ENCODE measurements around the gene TMUB1.

Gene TMUB1

GRCh38 chr7:151038951-151039849 lies 44.1 kb downstream of the TMUB1 start:
- H2AK5ac ChIP-seq (ENCODE audit: low read depth, low read length), result no peak overlapping the region
- peaks cover 0 to 9% of the 10 kb centered on the region in 2 donors for H3K4me1 ChIP-seq (ENCODE audit: control insufficient read depth in 2 of 2, insufficient read depth in 1 of 2, low read depth in 1 of 2, low read length in 2 of 2)
- H3K23ac ChIP-seq (ENCODE audit: low read depth, low read length, poor library complexity), result peak overlapping the region; percentile 70
- no peaks in the 10 kb centered on the region for H3K27me3 ChIP-seq (ENCODE audit: control insufficient read depth in 3 of 3, insufficient read depth in 3 of 3, low read depth in 1 of 3, low read length in 3 of 3)
- peak overlapping the region; percentile 22 for H2AFZ ChIP-seq (ENCODE audit: low read length)
- no peaks in the 10 kb centered on the region for H3K79me1 ChIP-seq (ENCODE audit: low read depth, low read length)
- H2BK15ac ChIP-seq (ENCODE audit: low read length), result no peak overlapping the region
- no peak overlapping the region for H3K27ac ChIP-seq (replicated peaks; ENCODE audit: low read length)
- no peak overlapping the region for H2BK120ac ChIP-seq (ENCODE audit: low read depth, low read length)
- no peak overlapping the region for H3K4me2 ChIP-seq (ENCODE audit: insufficient read depth, low read length, poor library complexity, severe bottlenecking)
- H3K9me3 ChIP-seq (replicated peaks in 1 of 2; ENCODE audit: control insufficient read depth in 2 of 2, insufficient read depth in 1 of 2, low read depth in 1 of 2, low read length in 2 of 2), result no peaks in the 10 kb centered on the region
- no peak for DNase-seq (ENCODE audit: low spot score)
- no peak overlapping the region for H3K18ac ChIP-seq (ENCODE audit: low read length)
- no CpG with 5 or more reads among the region's 12 CpGs for WGBS, 2 donors (ENCODE audit: extremely low coverage in 2 of 2, insufficient read length in 2 of 2, insufficient replicate concordance in 1 of 2)
- H3K9ac ChIP-seq (ENCODE audit: low read depth, low read length, poor library complexity), result no peak overlapping the region
- no peak overlapping the region for H2BK12ac ChIP-seq (ENCODE audit: low read length)
- H4K8ac ChIP-seq (ENCODE audit: low read depth, low read length), result peak overlapping the region; percentile 17
- no peak overlapping the region for H2BK5ac ChIP-seq (ENCODE audit: low read length)
- no peak overlapping the region for H3K4me3 ChIP-seq (ENCODE audit: low read length in 2 of 2)
- peak overlapping the region; percentile 71 for H3K14ac ChIP-seq (ENCODE audit: low read length)
- H3K4ac ChIP-seq (ENCODE audit: low read length), result no peak overlapping the region
- no peak overlapping the region for H4K91ac ChIP-seq (ENCODE audit: low read depth, low read length, poor library complexity)
- H3K36me3 ChIP-seq (replicated peaks in 1 of 2; ENCODE audit: control insufficient read depth in 2 of 2, insufficient read depth in 2 of 2, low read length in 2 of 2), result peaks cover 13 to 31% of the 10 kb centered on the region in 2 donors

GRCh38 chr7:151035902-151036301 lies 47.4 kb downstream of the TMUB1 start:
- WGBS, 2 donors (ENCODE audit: extremely low coverage in 2 of 2, insufficient read length in 2 of 2, insufficient replicate concordance in 1 of 2), result no CpG with 5 or more reads among the region's 17 CpGs

GRCh38 chr7:151035026-151035717 lies 48.1 kb downstream of the TMUB1 start:
- no peak for DNase-seq (ENCODE audit: low spot score)

More at GRCh38 chr7:151035902-151036301, 47.4 kb downstream of the TMUB1 start:
- H3K23ac ChIP-seq (ENCODE audit: low read depth, low read length, poor library complexity), result peak overlapping the region; percentile 80
- H3K4me1 ChIP-seq (ENCODE audit: control insufficient read depth in 2 of 2, insufficient read depth in 1 of 2, low read depth in 1 of 2, low read length in 2 of 2), result peaks cover 0 to 9% of the 10 kb centered on the region in 2 donors
- H3K4ac ChIP-seq (ENCODE audit: low read length), result peak overlapping the region; percentile 53
- no peak overlapping the region for H3K4me3 ChIP-seq (ENCODE audit: low read length in 2 of 2)
- H3K36me3 ChIP-seq (replicated peaks in 1 of 2; ENCODE audit: control insufficient read depth in 2 of 2, insufficient read depth in 2 of 2, low read length in 2 of 2), result peaks cover 13 to 41% of the 10 kb centered on the region in 2 donors
- no peak for DNase-seq (ENCODE audit: low spot score)
- no peak overlapping the region for H3K4me2 ChIP-seq (ENCODE audit: insufficient read depth, low read length, poor library complexity, severe bottlenecking)
- no peak overlapping the region for H2BK12ac ChIP-seq (ENCODE audit: low read length)
- H4K91ac ChIP-seq (ENCODE audit: low read depth, low read length, poor library complexity), result no peak overlapping the region
- no peak overlapping the region for H2BK15ac ChIP-seq (ENCODE audit: low read length)
- H3K9ac ChIP-seq (ENCODE audit: low read depth, low read length, poor library complexity), result no peak overlapping the region
- no peak overlapping the region for H3K18ac ChIP-seq (ENCODE audit: low read length)
- no peak overlapping the region for H3K14ac ChIP-seq (ENCODE audit: low read length)
- no peak overlapping the region for H4K8ac ChIP-seq (ENCODE audit: low read depth, low read length)
- no peaks in the 10 kb centered on the region for H3K79me1 ChIP-seq (ENCODE audit: low read depth, low read length)
- H2BK120ac ChIP-seq (ENCODE audit: low read depth, low read length), result no peak overlapping the region
- H3K9me3 ChIP-seq (replicated peaks in 1 of 2; ENCODE audit: control insufficient read depth in 2 of 2, insufficient read depth in 1 of 2, low read depth in 1 of 2, low read length in 2 of 2), result no peaks in the 10 kb centered on the region
- no peak overlapping the region for H2AK5ac ChIP-seq (ENCODE audit: low read depth, low read length)
- no peak overlapping the region for H2AFZ ChIP-seq (ENCODE audit: low read length)
- H2BK5ac ChIP-seq (ENCODE audit: low read length), result no peak overlapping the region
- no peak overlapping the region for H3K27ac ChIP-seq (replicated peaks; ENCODE audit: low read length)
- H3K27me3 ChIP-seq (ENCODE audit: control insufficient read depth in 3 of 3, insufficient read depth in 3 of 3, low read depth in 1 of 3, low read length in 3 of 3), result no peaks in the 10 kb centered on the region

More at GRCh38 chr7:151035026-151035717, 48.1 kb downstream of the TMUB1 start:
- Histone ChIP-seq H4K8ac (ENCODE audit: low read depth, low read length) (no peak overlapping the region), H4K91ac (ENCODE audit: low read depth, low read length, poor library complexity) (no peak overlapping the region), H3K79me1 (ENCODE audit: low read depth, low read length) (no peaks in the 10 kb centered on the region), H3K4me2 (ENCODE audit: insufficient read depth, low read length, poor library complexity, severe bottlenecking) (no peak overlapping the region), H2BK5ac (ENCODE audit: low read length) (no peak overlapping the region), H3K9me3 (replicated peaks in 1 of 2; ENCODE audit: control insufficient read depth in 2 of 2, insufficient read depth in 1 of 2, low read depth in 1 of 2, low read length in 2 of 2) (no peaks in the 10 kb centered on the region), H3K14ac (ENCODE audit: low read length) (no peak overlapping the region), H2AFZ (ENCODE audit: low read length) (no peak overlapping the region), H3K4me3 (ENCODE audit: low read length in 2 of 2) (no peak overlapping the region), H3K9ac (ENCODE audit: low read depth, low read length, poor library complexity) (no peak overlapping the region), H3K36me3 (replicated peaks in 1 of 2; ENCODE audit: control insufficient read depth in 2 of 2, insufficient read depth in 2 of 2, low read length in 2 of 2) (peaks cover 13 to 41% of the 10 kb centered on the region in 2 donors), H3K27ac (replicated peaks; ENCODE audit: low read length) (no peak overlapping the region), H2BK15ac (ENCODE audit: low read length) (no peak overlapping the region), H3K18ac (ENCODE audit: low read length) (no peak overlapping the region), H2BK12ac (ENCODE audit: low read length) (no peak overlapping the region), H2BK120ac (ENCODE audit: low read depth, low read length) (no peak overlapping the region), H3K4ac (ENCODE audit: low read length) (no peak overlapping the region), H2AK5ac (ENCODE audit: low read depth, low read length) (no peak overlapping the region), H3K23ac (ENCODE audit: low read depth, low read length, poor library complexity) (peak overlapping the region; percentile 67), H3K27me3 (ENCODE audit: control insufficient read depth in 3 of 3, insufficient read depth in 3 of 3, low read depth in 1 of 3, low read length in 3 of 3) (no peaks in the 10 kb centered on the region), H3K4me1 (ENCODE audit: control insufficient read depth in 2 of 2, insufficient read depth in 1 of 2, low read depth in 1 of 2, low read length in 2 of 2) (peaks cover 0 to 9% of the 10 kb centered on the region in 2 donors)
- WGBS, 2 donors (ENCODE audit: extremely low coverage in 2 of 2, insufficient read length in 2 of 2, insufficient replicate concordance in 1 of 2), result no CpG with 5 or more reads among the region's 21 CpGs

Measured in neuronal stem cell (in vitro differentiated cells).